GM12875 (cell line): ENCODE data around the gene OGFOD2.

Experiments
- H3K4me3 ChIP-seq: one replicate; pipeline ENCODE4 v1.5.1; 2011; ENCODE audit warnings: low read depth, low read length, control low read depth
- TF ChIP-seq, protein P1 (sequence below): IDR thresholded peaks from 2 replicates; pipeline ENCODE4 v1.5.1; 2011; ENCODE audit warnings: low read depth, mild to moderate bottlenecking, control low read depth, inconsistent platforms, low read length, moderate library complexity, borderline replicate concordance; ENCODE audit not compliant: insufficient read depth

Gene OGFOD2

DNA sequence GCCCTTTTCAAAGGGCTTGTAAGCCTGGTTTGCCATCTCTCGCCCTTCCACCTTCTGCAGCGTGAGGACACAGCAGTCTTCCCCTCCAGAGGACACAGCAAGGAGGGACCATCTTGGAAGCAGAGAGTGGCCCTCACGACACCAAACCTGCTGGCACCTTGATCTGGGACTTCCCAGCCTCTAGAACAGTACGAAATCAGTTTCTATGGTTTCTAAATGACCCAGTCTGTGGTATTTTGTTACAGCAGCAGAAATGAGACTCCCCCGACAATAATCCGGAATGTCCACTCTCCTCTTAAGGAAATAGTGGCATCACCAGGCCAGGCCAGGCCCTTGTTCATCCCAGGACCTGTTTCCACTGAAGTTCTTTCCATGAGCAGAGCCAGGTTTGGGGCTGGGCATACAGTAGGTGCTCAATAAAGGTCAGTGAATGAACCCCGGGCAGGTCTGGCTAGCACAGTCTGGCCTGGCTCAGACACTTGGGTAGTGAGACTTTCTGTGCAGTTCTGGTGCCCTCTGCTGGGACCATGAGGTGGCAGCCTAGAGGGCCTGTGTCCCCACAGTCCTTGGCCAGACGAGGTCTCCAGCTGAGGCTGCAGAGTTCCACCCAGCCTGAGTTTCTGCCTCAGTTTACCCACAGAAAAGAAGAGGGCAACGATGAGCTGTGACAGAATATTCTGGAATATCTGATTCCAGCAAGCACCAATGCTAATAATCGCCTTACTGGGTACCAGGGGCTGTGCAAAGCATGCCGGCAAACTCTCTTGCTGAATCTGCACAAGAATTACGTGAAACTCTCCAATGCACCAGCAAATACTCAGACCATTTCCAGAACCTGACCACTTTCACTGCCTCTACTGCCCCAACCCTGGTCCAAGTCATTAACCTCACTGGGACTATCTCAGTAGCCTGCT is 22.8 kb upstream of the OGFOD2 start:
- no peak overlapping the region for H3K4me3 ChIP-seq

DNA sequence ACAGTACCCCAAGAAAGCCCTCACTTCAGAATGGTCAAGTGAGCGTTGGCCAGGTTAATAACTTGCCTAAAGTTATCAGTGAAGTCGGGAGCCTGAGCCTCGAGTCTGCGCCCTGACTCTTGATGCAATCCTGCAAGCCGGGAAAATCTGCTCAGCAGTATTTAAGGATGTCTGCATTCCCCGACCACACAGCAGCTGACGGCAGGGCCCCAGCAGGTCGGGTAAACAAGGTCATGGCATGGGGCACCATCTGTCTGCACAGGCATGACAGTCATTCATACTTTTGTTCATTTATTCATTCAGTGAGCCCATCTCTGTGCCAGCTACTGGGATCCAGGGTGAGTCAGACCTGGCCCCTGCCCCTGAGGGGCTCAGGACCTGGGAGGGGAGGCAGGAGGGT is 19.9 kb upstream of the OGFOD2 start:
- TF ChIP-seq, protein P1, sequence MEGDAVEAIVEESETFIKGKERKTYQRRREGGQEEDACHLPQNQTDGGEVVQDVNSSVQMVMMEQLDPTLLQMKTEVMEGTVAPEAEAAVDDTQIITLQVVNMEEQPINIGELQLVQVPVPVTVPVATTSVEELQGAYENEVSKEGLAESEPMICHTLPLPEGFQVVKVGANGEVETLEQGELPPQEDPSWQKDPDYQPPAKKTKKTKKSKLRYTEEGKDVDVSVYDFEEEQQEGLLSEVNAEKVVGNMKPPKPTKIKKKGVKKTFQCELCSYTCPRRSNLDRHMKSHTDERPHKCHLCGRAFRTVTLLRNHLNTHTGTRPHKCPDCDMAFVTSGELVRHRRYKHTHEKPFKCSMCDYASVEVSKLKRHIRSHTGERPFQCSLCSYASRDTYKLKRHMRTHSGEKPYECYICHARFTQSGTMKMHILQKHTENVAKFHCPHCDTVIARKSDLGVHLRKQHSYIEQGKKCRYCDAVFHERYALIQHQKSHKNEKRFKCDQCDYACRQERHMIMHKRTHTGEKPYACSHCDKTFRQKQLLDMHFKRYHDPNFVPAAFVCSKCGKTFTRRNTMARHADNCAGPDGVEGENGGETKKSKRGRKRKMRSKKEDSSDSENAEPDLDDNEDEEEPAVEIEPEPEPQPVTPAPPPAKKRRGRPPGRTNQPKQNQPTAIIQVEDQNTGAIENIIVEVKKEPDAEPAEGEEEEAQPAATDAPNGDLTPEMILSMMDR: no peak
- no peak overlapping the region for H3K4me3 ChIP-seq

More for the DNA sequence above, 22.8 kb upstream of the OGFOD2 start:
- TF ChIP-seq, protein P1: peak; percentile 92

DNA sequence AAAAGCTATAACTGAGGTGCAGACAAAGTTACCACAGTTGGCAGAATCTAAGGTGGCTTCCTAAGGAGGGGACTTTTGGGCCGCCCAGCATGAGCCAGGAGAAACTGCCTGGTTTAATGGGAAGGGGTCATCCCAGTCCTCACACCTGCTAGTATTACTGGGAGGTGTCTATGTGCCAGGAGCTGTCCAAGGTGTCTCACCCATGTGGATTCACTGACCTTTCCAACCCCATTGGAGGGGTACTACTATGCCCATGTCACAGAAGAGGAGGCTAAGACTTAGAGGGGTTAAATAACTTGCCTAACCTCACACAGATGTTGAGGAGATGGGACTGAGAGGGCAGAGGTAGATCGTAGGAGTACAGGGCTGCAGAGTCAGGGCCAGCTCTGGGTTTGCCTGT is 19.0 kb upstream of the OGFOD2 start:
- TF ChIP-seq, protein P1: no peak
- H3K4me3 ChIP-seq: no peak overlapping the region

DNA sequence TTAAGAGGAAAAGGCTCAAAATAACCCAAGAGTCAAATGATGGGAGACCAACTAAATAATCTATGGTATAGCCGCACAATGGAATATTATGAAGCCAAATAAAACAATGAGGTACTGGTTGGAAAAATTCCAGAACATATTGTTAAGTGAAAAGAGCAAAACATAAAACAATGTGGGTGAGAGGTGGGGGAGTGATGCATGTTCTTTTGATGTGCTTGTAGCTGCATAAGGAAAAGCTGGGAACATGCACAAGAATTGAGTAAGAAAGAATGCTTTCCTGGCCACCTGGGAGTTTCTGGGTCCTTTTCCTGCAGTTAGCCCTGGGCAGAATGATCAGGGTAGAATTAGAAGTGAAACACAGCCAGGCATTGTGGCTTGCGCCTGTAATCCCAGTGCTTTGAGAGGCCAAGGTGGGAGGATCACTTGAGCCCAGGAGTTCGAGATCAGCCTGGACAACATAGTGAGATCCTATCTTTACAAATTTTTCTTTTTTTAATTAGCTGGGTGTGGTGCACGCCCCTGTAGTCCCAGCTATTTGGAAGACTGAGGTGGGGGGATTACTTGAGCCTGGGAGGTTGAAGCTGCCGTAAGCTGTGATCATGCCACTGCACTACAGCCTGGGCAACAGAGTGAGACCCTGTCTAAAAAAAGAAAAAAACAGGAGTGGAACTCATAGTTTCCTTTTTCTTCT is 16.7 kb upstream of the OGFOD2 start:
- TF ChIP-seq, protein P1: no peak
- no peak overlapping the region for H3K4me3 ChIP-seq

DNA sequence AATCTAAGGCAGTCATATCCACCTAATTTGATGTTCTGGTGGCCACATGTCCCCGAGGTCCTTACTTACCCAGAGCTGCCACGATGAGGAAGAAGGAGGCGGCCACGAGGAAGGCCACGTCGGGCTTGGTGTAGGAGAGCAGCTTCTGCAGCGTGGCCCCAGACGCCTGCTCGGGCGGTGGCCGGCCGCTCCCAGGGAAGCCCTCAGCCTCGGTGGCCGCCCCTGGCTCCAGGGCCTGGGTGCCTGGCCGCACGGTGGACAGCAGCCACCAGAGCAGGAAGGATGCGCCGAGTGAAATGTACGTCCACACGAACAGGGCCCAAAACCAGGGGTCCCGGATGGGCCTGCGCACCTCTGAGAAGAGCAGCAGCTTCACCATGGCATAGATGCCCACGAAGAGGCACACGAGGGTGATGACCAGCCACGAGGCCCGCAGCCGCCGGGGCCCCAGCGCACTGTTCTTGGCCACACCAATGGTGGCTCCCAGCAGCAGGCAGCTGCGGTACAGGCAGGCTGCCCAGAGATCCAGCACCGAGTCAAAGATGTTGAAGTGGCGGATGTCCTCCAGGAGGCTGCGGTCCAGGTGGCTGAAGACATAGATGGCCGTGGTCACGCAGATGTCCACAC is 15.4 kb upstream of the OGFOD2 start:
- TF ChIP-seq, protein P1: no peak
- no peak overlapping the region for H3K4me3 ChIP-seq

DNA sequence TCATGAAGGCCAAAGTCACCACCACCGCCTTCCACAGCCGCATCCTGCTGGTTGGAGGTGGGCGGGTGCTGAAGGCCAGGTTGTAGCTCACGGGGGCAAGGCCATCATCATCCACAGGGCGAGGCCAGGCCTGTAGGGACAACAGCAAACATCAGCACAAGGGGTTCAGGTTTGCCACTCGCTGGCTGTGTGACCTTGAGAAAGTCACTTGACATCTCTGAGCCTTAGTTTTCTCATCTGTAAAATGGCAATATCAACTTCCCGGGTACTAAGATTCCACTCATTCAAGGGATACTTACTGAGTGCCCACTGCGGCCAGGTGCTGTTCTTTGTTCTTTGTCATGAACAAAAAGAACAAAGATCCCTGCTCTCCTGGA is 14.9 kb upstream of the OGFOD2 start:
- TF ChIP-seq, protein P1: no peak

More for the DNA sequence above, 14.9 kb upstream of the OGFOD2 start:
- no peak overlapping the region for H3K4me3 ChIP-seq
